GM21528 (cell line): ENCODE measurements around the gene TSPOAP1.

Source experiments
- ATAC-seq: cut with Tn5 transposase; IDR thresholded peaks from one replicate; pipeline ENCODE4 v1.9.1; 2021; ENCODE audit warnings: mild to moderate bottlenecking, moderate library complexity; ENCODE audit not compliant: unreplicated experiment, low FRiP score

TSPOAP1 gene

GRCh38 chr17:58280480-58281217 lies 47.9 kb downstream of the TSPOAP1 start, which contains the start of gene MPO:
MPO (minus strand) TSS chr17:58280935; CDS start chr17:58280758, 177 bp downstream.
- ATAC-seq, result no peak

DNA sequence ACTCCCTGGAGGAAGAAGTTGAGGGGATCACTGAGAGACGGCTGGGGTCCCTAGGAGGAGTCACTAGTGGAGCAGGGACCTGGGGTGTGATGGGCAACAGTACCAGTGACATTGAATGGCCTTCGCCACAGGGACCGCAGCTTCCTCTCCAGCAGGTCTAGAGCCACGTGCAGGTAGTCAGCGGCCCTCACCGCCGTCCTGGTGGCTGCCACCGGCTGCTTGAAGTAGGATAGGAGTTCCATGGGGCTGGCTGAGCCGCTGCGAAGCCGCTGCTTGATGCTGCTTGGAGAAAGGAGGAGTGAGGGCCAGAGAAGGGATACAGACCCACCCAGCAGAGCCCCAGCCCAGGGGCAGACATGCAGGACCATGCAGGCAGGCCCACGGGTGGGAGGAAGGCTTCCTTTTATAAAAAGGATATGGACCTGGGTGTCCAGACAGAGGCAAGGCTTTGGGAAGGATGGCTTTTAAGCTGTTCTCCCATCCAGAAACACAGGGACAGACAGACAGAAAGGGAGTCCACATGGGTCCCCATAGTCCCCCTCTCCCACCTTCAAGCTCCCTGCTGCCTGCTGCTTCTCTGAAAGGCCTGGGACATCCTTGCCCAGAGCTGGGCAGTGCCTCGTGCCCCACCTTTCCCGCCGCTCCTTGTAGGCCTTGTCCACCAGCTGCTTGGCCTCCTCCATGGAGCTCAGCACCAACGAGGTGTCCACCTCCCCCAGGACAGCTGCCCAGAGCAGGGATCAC lies 48.7 kb downstream of the TSPOAP1 start:
- ATAC-seq, result no peak

DNA sequence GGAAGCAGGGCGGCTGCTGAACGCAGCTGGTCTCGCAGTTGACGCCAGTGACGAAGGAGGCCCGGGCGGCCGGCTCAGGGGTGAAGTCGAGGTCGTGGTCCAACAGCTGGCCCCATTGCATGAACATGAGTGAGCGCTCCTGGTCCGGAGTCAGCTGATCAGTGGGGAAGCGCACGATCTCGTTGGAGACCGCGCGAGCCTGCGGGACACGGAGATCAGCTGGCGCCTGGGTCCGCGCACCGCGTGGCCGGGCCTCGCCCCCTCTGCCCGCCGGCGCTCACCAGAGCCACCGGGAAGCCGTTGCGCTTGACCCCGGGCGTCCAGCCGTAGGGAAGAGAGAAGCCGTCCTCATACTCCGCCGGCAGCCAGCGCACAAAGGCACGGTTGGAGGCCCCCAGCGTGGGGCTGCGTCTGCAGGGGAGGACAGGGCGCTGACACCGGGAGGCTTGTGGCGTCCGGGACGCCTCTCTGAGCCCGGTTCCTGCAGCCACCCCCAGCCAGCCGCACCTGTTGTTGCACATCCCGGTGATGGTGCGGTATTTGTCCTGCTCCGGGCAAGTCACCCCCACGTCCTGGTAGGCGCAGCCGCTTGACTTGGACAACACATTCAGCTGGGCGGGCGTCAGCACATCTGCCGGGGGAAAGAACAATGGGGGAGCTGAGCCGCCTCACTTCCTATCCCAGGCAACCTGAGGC lies 49.4 kb downstream of the TSPOAP1 start:
- ATAC-seq, result no peak

GRCh38 chr17:58278661-58279015 lies 50.0 kb downstream of the TSPOAP1 start:
- ATAC-seq, result no peak

GRCh38 chr17:58277802-58278595 lies 50.6 kb downstream of the TSPOAP1 start:
- ATAC-seq, result no peak

GRCh38 chr17:58277107-58277801 lies 51.3 kb downstream of the TSPOAP1 start:
- ATAC-seq, result no peak

- ATAC-seq, result no peak
Observed at GRCh38 chr17:58276423-58276822, 52.2 kb downstream of the TSPOAP1 start.

DNA sequence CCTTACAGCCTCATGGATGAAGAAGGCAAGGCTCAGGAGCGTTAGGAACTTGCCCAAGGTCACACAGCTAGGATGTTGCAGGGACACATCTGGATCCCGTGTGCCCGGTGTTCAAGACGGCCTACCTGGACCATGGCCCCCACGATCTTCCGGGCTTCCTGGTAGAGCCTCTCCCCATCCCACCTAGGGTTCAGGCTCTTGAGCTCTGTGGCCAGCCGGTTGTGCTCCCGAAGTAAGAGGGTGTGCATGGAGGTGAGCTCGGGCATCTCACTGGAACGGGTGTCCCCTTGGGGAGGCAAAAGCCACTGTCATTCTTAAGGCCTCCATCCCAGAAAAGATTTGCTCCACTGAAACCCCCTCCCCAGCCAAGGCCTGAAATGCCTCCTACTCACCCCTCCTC lies 53.2 kb downstream of the TSPOAP1 start:
- no peak for ATAC-seq

GRCh38 chr17:58273453-58274104 lies 55.0 kb downstream of the TSPOAP1 start:
- no peak for ATAC-seq

GRCh38 chr17:58272367-58273280 lies 56.0 kb downstream of the TSPOAP1 start:
- no peak for ATAC-seq

DNA sequence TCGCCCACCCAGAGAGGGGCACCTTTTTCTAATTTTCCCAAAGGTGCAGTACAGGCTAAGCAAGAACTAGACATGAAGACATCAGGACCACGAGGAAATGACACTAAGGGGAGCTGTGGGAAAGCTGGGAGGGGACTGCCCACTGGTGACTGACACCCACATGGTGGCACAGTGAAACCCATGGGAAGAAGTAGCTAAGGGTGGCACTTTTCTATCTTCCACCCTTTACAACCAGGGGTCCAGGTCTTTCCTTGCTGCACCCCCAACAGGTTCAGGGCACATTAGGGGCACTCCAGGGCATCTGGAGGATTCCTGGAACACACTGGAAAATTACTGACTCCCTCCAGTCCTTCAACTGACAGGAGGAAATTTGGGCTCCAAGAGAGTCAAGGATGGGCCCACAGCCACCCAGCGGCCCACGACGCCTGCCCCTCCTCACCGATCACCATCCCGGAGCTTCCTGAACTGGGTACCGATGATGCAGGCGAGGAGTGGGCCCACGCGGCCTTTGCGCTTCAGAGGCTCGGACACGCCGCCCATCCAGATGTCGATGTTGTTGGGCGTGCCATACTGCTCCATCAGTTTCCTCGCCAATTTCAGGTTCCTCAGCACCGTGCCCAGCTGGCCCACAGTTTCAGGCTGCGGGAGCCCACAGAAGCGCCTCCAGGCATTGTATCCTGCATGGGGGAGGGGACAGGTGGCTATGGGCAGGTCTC lies 57.2 kb downstream of the TSPOAP1 start:
- ATAC-seq, result no peak

GRCh38 chr17:58270476-58271215 lies 57.9 kb downstream of the TSPOAP1 start:
- ATAC-seq, result no peak

GRCh38 chr17:58269557-58270291 lies 58.9 kb downstream of the TSPOAP1 start:
- ATAC-seq, result no peak

- ATAC-seq, result no peak
Observed at GRCh38 chr17:58268774-58269556, 59.6 kb downstream of the TSPOAP1 start.

GRCh38 chr17:58268326-58268725 lies 60.3 kb downstream of the TSPOAP1 start:
- ATAC-seq, result no peak
